ENCODE measurements around the gene NFASC.

GRCh38 chr1:204983136-204983535 lies 112.5 kb downstream of the NFASC start:
- TF ChIP-seq CTCF (IDR thresholded peaks at IDR 0.05): no peak
- TF ChIP-seq SIN3A (IDR thresholded peaks at IDR 0.05; ENCODE audit: borderline replicate concordance, insufficient read depth, low read depth, low read length): no peak
- TF ChIP-seq, protein P1, sequence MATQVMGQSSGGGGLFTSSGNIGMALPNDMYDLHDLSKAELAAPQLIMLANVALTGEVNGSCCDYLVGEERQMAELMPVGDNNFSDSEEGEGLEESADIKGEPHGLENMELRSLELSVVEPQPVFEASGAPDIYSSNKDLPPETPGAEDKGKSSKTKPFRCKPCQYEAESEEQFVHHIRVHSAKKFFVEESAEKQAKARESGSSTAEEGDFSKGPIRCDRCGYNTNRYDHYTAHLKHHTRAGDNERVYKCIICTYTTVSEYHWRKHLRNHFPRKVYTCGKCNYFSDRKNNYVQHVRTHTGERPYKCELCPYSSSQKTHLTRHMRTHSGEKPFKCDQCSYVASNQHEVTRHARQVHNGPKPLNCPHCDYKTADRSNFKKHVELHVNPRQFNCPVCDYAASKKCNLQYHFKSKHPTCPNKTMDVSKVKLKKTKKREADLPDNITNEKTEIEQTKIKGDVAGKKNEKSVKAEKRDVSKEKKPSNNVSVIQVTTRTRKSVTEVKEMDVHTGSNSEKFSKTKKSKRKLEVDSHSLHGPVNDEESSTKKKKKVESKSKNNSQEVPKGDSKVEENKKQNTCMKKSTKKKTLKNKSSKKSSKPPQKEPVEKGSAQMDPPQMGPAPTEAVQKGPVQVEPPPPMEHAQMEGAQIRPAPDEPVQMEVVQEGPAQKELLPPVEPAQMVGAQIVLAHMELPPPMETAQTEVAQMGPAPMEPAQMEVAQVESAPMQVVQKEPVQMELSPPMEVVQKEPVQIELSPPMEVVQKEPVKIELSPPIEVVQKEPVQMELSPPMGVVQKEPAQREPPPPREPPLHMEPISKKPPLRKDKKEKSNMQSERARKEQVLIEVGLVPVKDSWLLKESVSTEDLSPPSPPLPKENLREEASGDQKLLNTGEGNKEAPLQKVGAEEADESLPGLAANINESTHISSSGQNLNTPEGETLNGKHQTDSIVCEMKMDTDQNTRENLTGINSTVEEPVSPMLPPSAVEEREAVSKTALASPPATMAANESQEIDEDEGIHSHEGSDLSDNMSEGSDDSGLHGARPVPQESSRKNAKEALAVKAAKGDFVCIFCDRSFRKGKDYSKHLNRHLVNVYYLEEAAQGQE (IDR thresholded peaks at IDR 0.05; ENCODE audit: insufficient read depth in 1 of 2, low read depth in 2 of 2, low read length in 1 of 2): no peak
- no peak for TF ChIP-seq POLR2AphosphoS5 (IDR thresholded peaks at IDR 0.05; ENCODE audit: low read depth, low read length)
